PC-9 (cell line): ENCODE measurements around the gene MORN4. TPM values are rescaled to one million over a fixed set of nuclear protein-coding genes. Genes with fewer than 3 reads are reported as not detected.

Experiments used
- BruUV-seq: library from RNA; stranded (reverse); fragments of 400-500 nt; replicated peaks from 2 replicates; lab custom pipeline; 2021; lab: Mats Ljungman, UMichigan
- CTCF ChIA-PET: fragments of 300-600 bp; sonication (Branson Sonifier 250); formaldehyde crosslinking; loops from one replicate; lab custom pipeline; 2022; ENCODE audit warnings: antibody characterized with exemption; lab: Charles Lee
- POLR2A ChIA-PET: fragments of 300-600 bp; sonication (Branson Sonifier 250); formaldehyde crosslinking; loops from one replicate; lab custom pipeline; 2022; ENCODE audit warnings: antibody characterized with exemption; ENCODE audit not compliant: unreplicated experiment; lab: Charles Lee
- DNase-seq, 2 experiments: peaks; one replicate each; pipeline versions ENCODE4 v3.0.0 to v3.0.0-alpha.2; 2015 to 2022; ENCODE audit warnings: mixed read lengths in 1 of 2
- H2AFZ ChIP-seq: fragments of 200-600 bp; sonication (generic); 2 replicates; pipeline ENCODE4 v1.8.1; 2017; ENCODE audit warnings: antibody characterized with exemption
- H3F3A ChIP-seq: fragments of 200-600 bp; sonication (generic); 2 replicates; pipeline ENCODE4 v1.8.1; 2017; ENCODE audit warnings: antibody characterized with exemption, mild to moderate bottlenecking, low read depth; ENCODE audit not compliant: insufficient read depth
- H3K27ac ChIP-seq: fragments of 200-600 bp; sonication (generic); 2 replicates; pipeline ENCODE4 v1.6.1; 2016; ENCODE audit warnings: mixed run types
- H3K27me3 ChIP-seq: fragments of 200-600 bp; sonication (generic); 2 replicates; pipeline ENCODE4 v1.6.1; 2016; ENCODE audit warnings: low read depth, mixed run types; ENCODE audit not compliant: insufficient read depth
- H3K36me3 ChIP-seq: fragments of 200-600 bp; sonication (generic); 2 replicates; pipeline ENCODE4 v1.6.1; 2016; ENCODE audit warnings: low read depth, mixed run types
- H3K4me1 ChIP-seq: fragments of 200-600 bp; sonication (generic); replicated peaks from 2 replicates; pipeline ENCODE4 v1.6.1; 2016; ENCODE audit warnings: mixed run types; ENCODE audit not compliant: insufficient read depth
- H3K4me2 ChIP-seq: fragments of 200-600 bp; sonication (generic); 2 replicates; pipeline ENCODE4 v1.6.1; 2017; ENCODE audit warnings: mixed run types
- H3K4me3 ChIP-seq: fragments of 200-600 bp; sonication (generic); 2 replicates; pipeline ENCODE4 v1.6.1; 2016; ENCODE audit warnings: mixed run types
- H3K79me2 ChIP-seq: fragments of 200-600 bp; sonication (generic); 2 replicates; pipeline ENCODE4 v1.6.1; 2017; ENCODE audit warnings: low read depth, mixed run types
- H3K9me2 ChIP-seq: fragments of 200-600 bp; sonication (generic); 2 replicates; pipeline ENCODE4 v1.8.1; 2017; ENCODE audit warnings: mild to moderate bottlenecking; ENCODE audit not compliant: insufficient read depth
- H3K9me3 ChIP-seq: fragments of 200-600 bp; sonication (generic); 2 replicates; pipeline ENCODE4 v1.8.1; 2016; ENCODE audit warnings: low read depth; ENCODE audit not compliant: insufficient read depth
- H4K20me1 ChIP-seq: fragments of 200-600 bp; sonication (generic); 2 replicates; pipeline ENCODE4 v1.8.1; 2017; ENCODE audit not compliant: insufficient read depth
- CTCF ChIP-seq: fragments of 200-600 bp; sonication (generic); conservative IDR thresholded peaks from 2 replicates; pipeline ENCODE4 v1.6.1; 2017; ENCODE audit warnings: mixed run types, antibody characterized with exemption, mild to moderate bottlenecking, moderate library complexity
- EZH2 ChIP-seq: fragments of 200-600 bp; sonication (generic); IDR thresholded peaks from 2 replicates; pipeline ENCODE4 v1.8.0; 2017; ENCODE audit warnings: antibody characterized with exemption, low read depth
- intact Hi-C: fragments of 100-400 bp; cut with micrococcal nuclease; formaldehyde crosslinking; loops from one replicate; pipeline ENCODE4 v1.10.0; 2022; ENCODE audit not compliant: unreplicated experiment
- total RNA-seq: library from RNA; stranded (reverse); gene quantifications from 2 replicates; pipeline ENCODE4 v1.2.3, GENCODE V29; 2021

The MORN4 gene
- total RNA-seq, 1 experiment from 2014 or later, result 10.0 TPM

DNA sequence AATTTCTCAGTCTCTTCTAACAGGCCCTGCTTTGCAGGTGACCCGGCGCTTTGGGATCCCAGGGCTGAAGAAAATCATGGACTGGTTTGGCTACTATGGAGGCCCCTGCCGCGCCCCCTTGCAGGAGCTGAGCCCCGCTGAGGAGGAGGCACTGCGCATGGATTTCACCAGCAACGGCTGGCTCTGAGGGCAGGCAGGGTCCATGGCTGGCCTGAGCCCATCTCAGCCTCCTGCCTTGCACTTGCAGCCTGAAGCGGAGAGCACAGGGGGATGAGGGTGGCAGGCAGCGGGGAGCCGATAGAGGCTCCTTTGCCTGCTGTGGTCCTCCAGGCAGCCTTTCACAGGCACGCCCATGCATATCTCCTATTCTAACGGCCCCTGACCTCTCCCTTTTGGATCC lies 21.8 kb downstream of the MORN4 start:
- Histone ChIP-seq H3K4me2 (no peak overlapping the region), H2AFZ (no peak overlapping the region), H3K36me3 (no peaks in the 10 kb centered on the region), H3K4me3 (no peak overlapping the region), H4K20me1 (no peaks in the 10 kb centered on the region), H3K9me2 (no peaks in the 10 kb centered on the region), H3K27me3 (no peaks in the 10 kb centered on the region), H3K27ac (no peak overlapping the region), H3F3A (no peaks in the 10 kb centered on the region), H3K79me2 (no peaks in the 10 kb centered on the region), H3K9me3 (no peaks in the 10 kb centered on the region), H3K4me1 (no peaks in the 10 kb centered on the region)
- TF ChIP-seq CTCF (no peak), EZH2 (no peak)
- ChIA-PET POLR2A (no interaction called here), CTCF (no interaction called here)
- no TSS peak for BruUV-seq
- no peak for DNase-seq
- intact Hi-C loops, result loop anchor here (10.0 kb wide), 1 partner anchor 57 kb away; no protein-coding TSS in a partner anchor

GRCh38 chr10:97608991-97609561 lies 24.2 kb downstream of the MORN4 start:
- Histone ChIP-seq H2AFZ (no peak overlapping the region), H3K79me2 (no peaks in the 10 kb centered on the region), H3K9me2 (no peaks in the 10 kb centered on the region), H3K9me3 (no peaks in the 10 kb centered on the region), H3K4me1 (no peaks in the 10 kb centered on the region), H3K27me3 (no peaks in the 10 kb centered on the region), H3K36me3 (no peaks in the 10 kb centered on the region), H4K20me1 (no peaks in the 10 kb centered on the region), H3K27ac (no peak overlapping the region), H3K4me3 (no peak overlapping the region), H3F3A (no peaks in the 10 kb centered on the region), H3K4me2 (no peak overlapping the region)
- POLR2A ChIA-PET, result interaction anchor here (0.7 kb wide), 1 partner anchor 87 kb away, joined by 3 read pairs; no protein-coding TSS in a partner anchor
- no peak for DNase-seq
- CTCF ChIA-PET, result interaction anchor here (0.9 kb wide), 1 partner anchor 38 kb away, joined by 3 read pairs; no protein-coding TSS in a partner anchor
- no TSS peak for BruUV-seq
- TF ChIP-seq CTCF (no peak), EZH2 (no peak)
- intact Hi-C loops, result no loop called here

DNA sequence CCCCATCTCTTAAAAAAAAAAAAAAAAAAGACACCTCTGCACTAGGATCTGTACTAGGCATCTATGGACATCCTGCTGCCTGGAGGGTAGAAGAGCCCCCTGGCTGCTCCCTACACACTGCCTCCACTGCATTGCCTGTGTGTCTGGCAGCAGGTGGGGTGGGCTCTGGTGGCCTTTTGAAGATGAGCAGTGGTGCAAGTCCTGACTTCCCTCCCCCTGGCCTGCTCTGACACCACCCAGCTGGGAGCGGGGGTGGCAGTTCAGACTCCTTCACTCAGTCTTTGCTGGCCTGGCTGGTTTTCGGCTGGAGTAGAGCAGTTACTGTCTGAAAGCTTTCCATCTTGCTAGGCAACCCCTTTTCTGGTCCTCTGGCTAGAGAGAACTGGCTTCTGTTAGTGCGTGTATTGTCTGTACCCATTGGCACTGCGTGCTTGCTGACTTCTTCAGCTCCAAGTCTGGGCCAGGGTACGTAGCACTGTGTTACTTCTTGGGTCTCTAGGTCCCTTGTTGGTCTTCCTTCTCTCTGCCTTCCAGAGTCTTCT lies 26.1 kb downstream of the MORN4 start:
- POLR2A ChIA-PET, result no interaction called here
- H3K79me2 ChIP-seq, result no peaks in the 10 kb centered on the region
- no peaks in the 10 kb centered on the region for H3K9me2 ChIP-seq
- no peaks in the 10 kb centered on the region for H4K20me1 ChIP-seq
- H3K4me1 ChIP-seq, result no peaks in the 10 kb centered on the region
- no peaks in the 10 kb centered on the region for H3K9me3 ChIP-seq
- H3F3A ChIP-seq, result no peaks in the 10 kb centered on the region
- intact Hi-C loops, result no loop called here
- DNase-seq, result no peak
- no peak overlapping the region for H3K27ac ChIP-seq
- no peaks in the 10 kb centered on the region for H3K36me3 ChIP-seq
- TF ChIP-seq EZH2 (no peak), CTCF (no peak)
- H3K4me2 ChIP-seq, result no peak overlapping the region
- CTCF ChIA-PET, result no interaction called here
- no peaks in the 10 kb centered on the region for H3K27me3 ChIP-seq
- no TSS peak for BruUV-seq
- no peak overlapping the region for H3K4me3 ChIP-seq
- no peak overlapping the region for H2AFZ ChIP-seq
